Activated CD4-positive, alpha-beta T cell treated with anti-CD3 and anti-CD28 coated beads for 24 hours (primary cell): ENCODE data around the gene TFF2.

Experiments used
- DNase-seq, 2 donors: peaks; one replicate each; pipeline ENCODE4 v3.0.0-alpha.2; 2020; ENCODE audit warnings: low read depth in 2 of 2

Gene TFF2

GRCh38 chr21:42350927-42351426 is at the start of gene TFF2:
Gene TFF2, minus strand, starts transcription at chr21:42350994. Its CDS starts 37 bp downstream, at chr21:42350957.
- DNase-seq, result no peak

GRCh38 chr21:42400525-42400924 is 49.7 kb upstream of the TFF2 start:
- DNase-seq, result no peak

- no peak for DNase-seq
These were observed 47.7 kb upstream of the TFF2 start for GRCh38 chr21:42398436-42399028.

GRCh38 chr21:42397746-42398394 is 47.1 kb upstream of the TFF2 start:
- DNase-seq, result no peak

- DNase-seq, result no peak
These were observed 46.3 kb upstream of the TFF2 start for GRCh38 chr21:42396799-42397745.

GRCh38 chr21:42395905-42396651 is 45.3 kb upstream of the TFF2 start, which contains the start of gene TMPRSS3:
Gene TMPRSS3, minus strand, starts transcription at chr21:42396052. Its CDS starts 635 bp downstream, at chr21:42395417.
- no peak for DNase-seq

GRCh38 chr21:42395302-42395701 is 44.5 kb upstream of the TFF2 start:
- no peak for DNase-seq

- DNase-seq, result no peak
These were observed 42.7 kb upstream of the TFF2 start for GRCh38 chr21:42393443-42393950.

- DNase-seq, result no peak
These were observed 42.1 kb upstream of the TFF2 start for GRCh38 chr21:42392731-42393442.

- no peak for DNase-seq
These were observed 40.5 kb upstream of the TFF2 start for GRCh38 chr21:42391297-42391696.

GRCh38 chr21:42390696-42391095 is 39.9 kb upstream of the TFF2 start:
- DNase-seq, result no peak

- no peak for DNase-seq
These were observed 39.4 kb upstream of the TFF2 start for GRCh38 chr21:42390193-42390592.

- no peak for DNase-seq
These were observed 38.6 kb upstream of the TFF2 start for GRCh38 chr21:42389449-42389835.

GRCh38 chr21:42388740-42389448 is 38.1 kb upstream of the TFF2 start:
- no peak for DNase-seq

- DNase-seq, result no peak
These were observed 37.1 kb upstream of the TFF2 start for GRCh38 chr21:42387843-42388340.

GRCh38 chr21:42387164-42387563 is 36.4 kb upstream of the TFF2 start:
- DNase-seq, result no peak

GRCh38 chr21:42386034-42386591 is 35.3 kb upstream of the TFF2 start:
- no peak for DNase-seq

- DNase-seq, result no peak
These were observed 34.8 kb upstream of the TFF2 start for GRCh38 chr21:42385619-42386018.

- DNase-seq, result no peak
These were observed 34.2 kb upstream of the TFF2 start for GRCh38 chr21:42384989-42385388.
